ENCODE results near the gene FGG. TPM values are rescaled to one million over a fixed set of nuclear protein-coding genes. Genes with fewer than 3 reads are reported as not detected.

FGG gene
- not detected in 2 replicates for total RNA-seq (ENCODE audit: low replicate concordance)

DNA sequence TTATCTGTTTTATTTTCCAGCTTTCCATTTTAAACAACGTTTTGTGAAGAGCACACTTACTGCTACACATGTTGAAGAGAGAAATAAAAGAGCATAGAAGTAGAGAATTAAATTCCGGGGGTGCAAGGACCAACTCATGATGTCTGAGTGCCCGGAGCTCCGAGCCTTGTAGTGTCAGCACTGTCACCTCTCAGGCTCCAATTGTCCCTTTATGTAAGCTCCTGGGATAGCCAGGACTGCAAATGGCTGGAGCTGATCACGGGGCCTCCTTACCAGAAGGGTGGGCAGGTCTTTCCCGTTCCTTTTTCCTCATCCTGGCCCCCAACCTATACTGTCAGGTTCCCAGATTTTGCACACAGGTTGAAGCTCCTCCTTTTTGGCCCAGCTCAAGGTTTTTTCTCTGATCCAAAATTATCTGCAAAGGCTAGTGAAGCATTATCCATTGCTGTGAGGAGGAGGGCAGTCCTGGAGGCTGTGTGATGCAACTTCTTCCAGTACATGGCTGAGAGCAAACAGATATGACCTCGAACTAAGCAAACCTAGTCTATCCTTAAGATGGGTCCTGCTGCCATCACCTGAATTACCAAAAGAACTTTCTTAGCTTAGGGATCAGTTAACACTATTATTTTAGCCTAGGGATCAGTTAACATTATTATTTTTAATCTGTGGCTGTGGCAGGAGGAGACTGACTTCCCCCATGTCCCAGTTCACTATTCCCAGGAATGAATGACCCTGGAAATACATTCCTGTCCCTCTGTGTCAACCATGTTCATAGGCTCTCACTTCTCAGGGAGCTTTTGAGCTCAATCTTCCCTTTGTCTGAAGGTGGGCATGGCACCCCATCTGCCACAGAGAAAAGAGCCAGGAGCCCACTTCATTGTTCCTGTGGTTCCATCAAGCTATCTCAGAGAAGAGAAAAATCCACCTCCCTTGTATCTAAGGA lies at the start of gene FGG:
Gene FGG (minus strand): TSS at position 185 of the 943 bp plus-strand sequence. CDS start 47 bp downstream, at position 138.

DNA sequence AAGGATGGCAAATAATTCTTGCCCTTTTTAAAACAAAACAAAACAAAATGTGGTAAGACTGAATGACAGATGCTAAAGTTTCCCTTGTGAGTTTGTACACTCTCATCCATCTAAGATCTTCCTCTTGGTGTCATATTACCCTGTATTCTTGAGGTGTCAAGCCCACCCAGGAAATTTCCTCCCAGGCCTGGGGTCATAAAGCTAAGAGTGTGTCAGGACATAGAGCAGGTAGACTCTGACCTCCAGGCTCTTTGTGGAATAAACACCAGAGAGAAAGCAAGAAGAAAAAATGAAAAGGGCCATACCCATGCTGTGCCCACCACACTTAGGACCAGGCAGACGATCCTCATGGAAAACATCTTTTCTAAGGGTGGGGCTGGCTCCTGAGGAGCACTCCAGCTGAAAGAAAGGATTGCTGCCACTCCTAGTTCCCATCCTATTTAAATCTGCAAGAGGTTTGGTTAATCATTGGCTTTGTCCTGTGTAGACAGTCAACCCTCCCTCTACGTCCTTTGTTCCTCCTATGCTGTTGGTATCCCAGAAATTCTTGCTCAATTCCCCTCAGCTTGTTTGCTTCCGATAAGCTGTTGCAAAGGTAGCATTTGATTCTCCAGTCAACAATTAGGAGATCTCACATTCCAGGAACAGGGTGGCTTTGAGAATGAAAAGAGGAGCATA lies 22.0 kb downstream of the FGG start, which contains the start of gene FGA:
Gene FGA (minus strand): TSS at position 414 of the 678 bp plus-strand sequence. CDS start 55 bp downstream, at position 359.

DNA sequence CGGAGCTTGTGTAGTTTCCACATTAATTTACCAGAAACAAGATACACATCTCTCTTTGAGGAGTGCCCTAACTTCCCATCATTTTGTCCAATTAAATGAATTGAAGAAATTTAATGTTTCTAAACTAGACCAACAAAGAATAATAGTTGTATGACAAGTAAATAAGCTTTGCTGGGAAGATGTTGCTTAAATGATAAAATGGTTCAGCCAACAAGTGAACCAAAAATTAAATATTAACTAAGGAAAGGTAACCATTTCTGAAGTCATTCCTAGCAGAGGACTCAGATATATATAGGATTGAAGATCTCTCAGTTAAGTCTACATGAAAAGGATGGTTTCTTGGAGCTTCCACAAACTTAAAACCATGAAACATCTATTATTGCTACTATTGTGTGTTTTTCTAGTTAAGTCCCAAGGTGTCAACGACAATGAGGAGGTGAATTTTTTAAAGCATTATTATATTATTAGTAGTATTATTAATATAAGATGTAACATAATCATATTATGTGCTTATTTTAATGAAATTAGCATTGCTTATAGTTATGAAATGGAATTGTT lies 49.7 kb downstream of the FGG start, which contains the start of gene FGB:
Gene FGB (plus strand): TSS at position 315 of the 558 bp plus-strand sequence. CDS start 8 bp downstream, at position 323.

Other genes with a start within 250 kb of the FGG start
- gene DCHS2, start 120.9 kb downstream of the FGG start, total RNA-seq (ENCODE audit: low replicate concordance): not detected in 2 replicates
- gene PLRG1, start 62.3 kb downstream of the FGG start, total RNA-seq (ENCODE audit: low replicate concordance): 52.0 and 94.9 TPM in 2 replicates
- gene FGB, start 49.6 kb downstream of the FGG start, total RNA-seq (ENCODE audit: low replicate concordance): 0.08 TPM in 1 of 2 replicates, not detected in the other
- not detected in 2 replicates for gene FGA, start 21.9 kb downstream of the FGG start, total RNA-seq (ENCODE audit: low replicate concordance)
- not detected in 2 replicates for gene LRAT, start 131.3 kb upstream of the FGG start, total RNA-seq (ENCODE audit: low replicate concordance)
- under 0.01 TPM in 1 of 2 replicates, not detected in the other for gene RBM46, start 168.6 kb upstream of the FGG start, total RNA-seq (ENCODE audit: low replicate concordance)